Measurements from ENCODE around the gene MCM6.

Gene MCM6

DNA sequence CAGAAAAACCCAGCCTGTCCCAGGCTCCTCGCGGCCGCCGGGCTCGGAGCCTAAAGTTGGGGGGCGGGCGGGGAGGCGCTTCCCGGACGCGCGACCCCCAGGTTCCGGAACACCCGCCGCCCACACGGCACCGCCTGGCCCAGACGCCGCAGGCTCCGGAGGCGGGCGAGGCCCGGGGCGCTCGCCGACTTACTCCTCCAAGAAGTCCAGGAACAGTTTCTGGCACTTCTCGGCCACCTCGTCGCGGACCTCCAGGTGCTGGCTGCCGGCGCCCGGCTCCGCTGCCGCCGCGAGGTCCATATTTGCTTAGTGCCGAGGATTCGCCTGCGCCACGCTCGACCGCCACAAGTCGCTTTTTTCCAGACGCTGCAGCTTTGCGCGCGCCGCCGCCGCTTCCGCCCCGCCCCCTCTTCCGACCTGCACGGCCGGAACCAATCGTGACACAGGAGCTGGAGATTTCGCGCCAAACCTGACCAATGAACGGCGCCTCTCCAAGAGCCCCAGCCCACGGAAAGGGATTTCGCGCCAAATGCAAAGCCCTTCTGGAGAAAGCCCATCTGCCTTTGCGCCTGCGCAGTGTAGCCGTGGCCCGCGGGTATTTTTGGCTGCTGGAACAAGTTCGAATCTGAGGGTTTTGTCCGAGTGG lies at the start of gene MCM6:
Gene MCM6 (minus strand): TSS at position 378 of the 646 bp plus-strand sequence. CDS start 78 bp downstream, at position 300.
- H3K27ac ChIP-seq: peak within 1 kb of the TSS; percentile 71
- TF ChIP-seq, protein P1, sequence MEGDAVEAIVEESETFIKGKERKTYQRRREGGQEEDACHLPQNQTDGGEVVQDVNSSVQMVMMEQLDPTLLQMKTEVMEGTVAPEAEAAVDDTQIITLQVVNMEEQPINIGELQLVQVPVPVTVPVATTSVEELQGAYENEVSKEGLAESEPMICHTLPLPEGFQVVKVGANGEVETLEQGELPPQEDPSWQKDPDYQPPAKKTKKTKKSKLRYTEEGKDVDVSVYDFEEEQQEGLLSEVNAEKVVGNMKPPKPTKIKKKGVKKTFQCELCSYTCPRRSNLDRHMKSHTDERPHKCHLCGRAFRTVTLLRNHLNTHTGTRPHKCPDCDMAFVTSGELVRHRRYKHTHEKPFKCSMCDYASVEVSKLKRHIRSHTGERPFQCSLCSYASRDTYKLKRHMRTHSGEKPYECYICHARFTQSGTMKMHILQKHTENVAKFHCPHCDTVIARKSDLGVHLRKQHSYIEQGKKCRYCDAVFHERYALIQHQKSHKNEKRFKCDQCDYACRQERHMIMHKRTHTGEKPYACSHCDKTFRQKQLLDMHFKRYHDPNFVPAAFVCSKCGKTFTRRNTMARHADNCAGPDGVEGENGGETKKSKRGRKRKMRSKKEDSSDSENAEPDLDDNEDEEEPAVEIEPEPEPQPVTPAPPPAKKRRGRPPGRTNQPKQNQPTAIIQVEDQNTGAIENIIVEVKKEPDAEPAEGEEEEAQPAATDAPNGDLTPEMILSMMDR (IDR thresholded peaks at IDR 0.05): 0 out of 2 replicates have a peak, but pooled peaks have one; percentile 5
- TF ChIP-seq ZFX (IDR thresholded peaks at IDR 0.05; ENCODE audit: borderline replicate concordance): no peak

DNA sequence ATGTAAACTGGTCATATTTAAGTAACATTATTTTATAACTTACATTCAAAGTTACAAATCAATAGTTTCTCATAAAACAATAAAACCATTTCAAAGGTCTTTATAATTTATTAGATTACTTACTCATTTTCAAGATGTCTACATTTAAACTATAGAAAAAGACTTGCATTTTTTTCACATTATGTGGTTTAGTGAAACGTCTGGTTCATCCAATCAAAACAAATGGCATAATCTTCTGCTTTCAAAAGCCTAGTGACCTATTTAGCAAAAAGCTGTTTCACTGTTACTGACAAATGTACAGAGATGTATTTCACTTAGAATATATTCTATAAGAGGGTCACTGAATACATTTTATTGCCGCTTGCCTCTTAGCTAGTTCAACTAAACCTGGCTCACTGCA lies 49.3 kb upstream of the MCM6 start:
- no peak overlapping the region for H3K27ac ChIP-seq
- no peak for TF ChIP-seq ZFX (IDR thresholded peaks at IDR 0.05; ENCODE audit: borderline replicate concordance)
- TF ChIP-seq, protein P1 (IDR thresholded peaks at IDR 0.05): no peak

DNA sequence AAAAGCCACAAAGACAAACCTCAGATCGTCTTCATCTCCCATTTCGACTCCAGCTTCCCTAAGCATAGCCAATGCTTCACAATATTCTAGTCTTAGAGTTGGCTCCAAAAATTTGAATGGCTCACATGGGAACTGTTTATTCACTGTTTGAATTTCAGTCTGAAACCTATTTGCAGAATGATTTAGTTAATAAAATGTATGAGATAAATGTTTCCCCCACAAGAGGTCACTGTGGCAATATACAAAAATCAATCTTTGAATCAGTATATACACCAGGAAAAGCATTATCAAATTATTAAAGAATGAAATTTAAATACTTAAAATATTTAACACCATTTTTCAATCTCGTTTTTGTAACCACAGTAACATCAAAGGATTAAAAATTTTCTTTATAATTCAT lies 40.0 kb upstream of the MCM6 start:
- TF ChIP-seq ZFX (IDR thresholded peaks at IDR 0.05; ENCODE audit: borderline replicate concordance): no peak
- TF ChIP-seq, protein P1 (IDR thresholded peaks at IDR 0.05): peak; percentile 50
- H3K27ac ChIP-seq: no peak overlapping the region

DNA sequence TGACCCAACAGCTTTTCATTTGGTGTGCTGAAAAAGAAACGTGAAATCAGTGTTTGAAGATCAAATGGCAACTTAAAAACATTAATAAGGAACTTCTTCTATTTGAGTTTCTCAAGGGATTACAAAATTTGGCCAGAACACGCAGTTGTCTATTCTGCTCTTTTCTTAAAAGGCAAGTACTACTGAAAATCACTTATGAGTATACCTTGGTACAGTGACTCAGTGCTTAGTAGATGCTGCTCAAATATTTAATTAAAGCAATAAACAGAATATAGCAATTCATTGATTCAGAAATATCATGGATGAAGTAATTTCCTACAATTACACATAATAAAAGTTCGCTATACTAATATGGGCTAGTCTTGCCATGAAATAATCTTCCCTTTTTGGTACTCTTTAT lies 38.2 kb upstream of the MCM6 start:
- H3K27ac ChIP-seq: no peak overlapping the region
- TF ChIP-seq, protein P1 (IDR thresholded peaks at IDR 0.05): no peak
- TF ChIP-seq ZFX (IDR thresholded peaks at IDR 0.05; ENCODE audit: borderline replicate concordance): no peak

DNA sequence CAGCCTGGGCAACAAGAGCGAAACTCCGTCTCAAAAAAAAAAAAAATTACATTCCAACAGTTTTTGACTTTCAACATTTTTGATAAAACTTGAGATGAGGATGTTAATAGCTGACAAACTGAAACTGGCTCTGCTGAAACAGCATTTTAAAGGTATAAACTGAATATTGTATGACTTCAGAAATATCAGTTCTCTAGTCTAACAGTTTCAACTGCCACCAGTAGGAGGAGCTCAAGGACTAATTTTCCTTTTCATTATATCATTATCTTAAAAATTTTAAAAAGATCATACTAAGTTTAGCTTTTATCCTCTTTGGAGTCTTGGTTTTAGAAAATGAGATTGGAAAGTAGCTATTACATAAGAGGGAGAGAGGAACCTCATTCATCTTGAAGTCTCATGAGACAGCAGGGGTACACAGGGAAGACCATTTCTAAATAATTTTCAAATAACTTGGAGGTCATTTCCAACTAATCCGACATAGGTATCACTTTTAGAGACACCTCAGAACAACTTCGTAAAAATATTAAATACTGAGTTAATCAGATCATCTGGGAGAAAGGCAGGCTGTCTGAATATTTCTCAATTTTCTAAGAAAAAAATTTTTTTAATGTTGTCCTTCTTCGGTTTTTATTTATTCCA lies 37.6 kb upstream of the MCM6 start:
- no peak overlapping the region for H3K27ac ChIP-seq
- no peak for TF ChIP-seq ZFX (IDR thresholded peaks at IDR 0.05; ENCODE audit: borderline replicate concordance)
- TF ChIP-seq, protein P1 (IDR thresholded peaks at IDR 0.05): peak; percentile 65

DNA sequence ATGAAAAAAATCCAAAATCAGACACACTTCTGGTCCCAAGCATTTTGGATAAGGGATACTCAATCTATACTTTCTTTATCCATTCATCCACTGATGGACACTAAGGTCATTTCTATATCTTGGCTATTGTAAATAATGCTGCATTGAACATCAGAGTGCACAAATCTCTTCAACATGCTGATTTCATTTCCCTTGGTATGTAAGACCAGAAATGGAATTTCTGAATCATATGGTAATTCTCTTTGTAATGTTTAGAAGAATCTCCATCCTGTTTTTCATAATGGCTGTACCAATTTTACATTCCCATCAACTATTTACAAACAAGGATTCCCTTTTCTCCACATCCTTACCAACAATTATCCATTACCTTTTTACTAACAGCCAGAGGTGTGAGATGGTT lies 33.7 kb upstream of the MCM6 start:
- no peak overlapping the region for H3K27ac ChIP-seq

DNA sequence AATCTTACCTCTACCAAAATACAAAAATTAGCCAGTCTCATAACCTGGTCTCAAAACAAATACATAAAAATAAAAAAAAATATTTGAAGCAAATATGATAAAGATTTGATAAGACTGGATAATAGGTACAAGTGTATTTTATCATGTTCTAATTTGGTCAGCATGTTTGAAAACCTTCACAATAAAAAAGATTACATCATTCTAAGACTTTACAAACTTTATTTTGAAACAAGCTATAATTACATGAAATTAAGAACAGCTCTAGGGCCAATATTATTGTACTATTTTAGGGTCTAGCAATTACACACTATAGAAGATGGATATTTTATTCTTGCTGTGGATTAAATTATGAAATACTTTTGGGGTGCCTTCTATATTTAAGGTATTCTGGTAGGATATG lies 29.4 kb upstream of the MCM6 start:
- no peak for TF ChIP-seq ZFX (IDR thresholded peaks at IDR 0.05; ENCODE audit: borderline replicate concordance)
- TF ChIP-seq, protein P1 (IDR thresholded peaks at IDR 0.05): no peak
- H3K27ac ChIP-seq: no peak overlapping the region

More for the DNA sequence above, 33.7 kb upstream of the MCM6 start:
- TF ChIP-seq, protein P1 (IDR thresholded peaks at IDR 0.05): no peak

All from 22Rv1 (cell line).